Adrenal gland (tissue), 12 donors: ENCODE measurements around the gene COX19. TPM values are rescaled to one million over a fixed set of nuclear protein-coding genes. Genes with fewer than 3 reads are reported as not detected.

Experiments
- microRNA counts, 2 donors: library from miRNA; unstranded; fragments of <30 nt; microRNA quantifications; one replicate each; lab custom pipeline; 2016
- microRNA-seq, 3 donors: library from miRNA; unstranded; fragments of <30 nt; microRNA quantifications; one replicate each; pipeline ENCODE4, GENCODE V29; 2017 to 2020
- polyA plus RNA-seq, 3 donors: library from polyadenylated mRNA; stranded (reverse); fragments of 200-250 nt in 2 of 3; fragments of 350-450 nt in 1 of 3; fragmentation: Illumina TruSeq in 1 of 3; extraction: RNeasy Lipid Tissue Mini Kit (QIAGEN cat#74804) in 1 of 3; gene quantifications; one replicate each; pipeline ENCODE4 v1.2.3, GENCODE V29; 2013 to 2014
- small RNA-seq, 2 donors: library from RNA; depleted of rRNA; stranded (forward); fragments of <200 nt; gene quantifications; one replicate each; pipeline ENCODE3, GENCODE V24; 2016
- total RNA-seq, 9 donors: library from RNA; depleted of rRNA in 4 of 9; stranded (reverse); fragments of >200 nt in 4 of 9; fragments of 120-200 nt in 1 of 9; fragmentation: NEBNext Ultra II Directional in 1 of 9; extraction: Animal tissue kit (Norgen Biotek cat#: 25700) in 1 of 9; gene quantifications; one replicate each; pipeline versions ENCODE4 v1.1.0 to v1.2.4, GENCODE V29; 2013 to 2023
- donor health status: healthy with polysubstance abuse.
- donor health status: Bipolar disorder and iron deficiency.
- donor health status: DM: yes; HTN: yes; CAD: no.
- donor health status: DM: no; HTN: no; CAD: no.
- donor health status: DM: no; HTN: no; CAD: no.
- donor health status: DM: yes; HTN: yes; CAD: no.

The COX19 gene
- total and polyA plus RNA-seq, 12 donors, result 9.1 to 32.4 (median 18.9) TPM

MicroRNA genes within 50 kb of the gene (microRNA counts, 767-probe panel; counts per million panel counts)
- microRNA hsa-miR-339-3p (lab: Ali Mortazavi, UCI), result 0 counts per million in 2 donors
- 0 counts per million in 2 donors for microRNA hsa-miR-339-5p (lab: Ali Mortazavi, UCI)

Small RNAs within 50 kb of the gene (microRNA-seq; reads per million reads assigned to microRNA genes)
- gene MIR339, result 513 to 829 (median 694) reads per million in 3 donors

Small RNAs within 50 kb of the gene (small RNA-seq; reads per million reads assigned to genes)
- 5.2 to 6.3 reads per million in 2 donors for gene MIR339

Other genes starting within 250 kb of the COX19 start
- 10 to 100 TPM in 8 of 9 donors, 1 to 10 TPM in 1; 8.3 to 32.7 (median 21.0) TPM for gene DNAAF5, start 248.8 kb downstream of the COX19 start, total RNA-seq
- 10 to 100 TPM in 1 of 3 donors, 1 to 10 TPM in 2; 7.9 to 11.1 (median 8.8) TPM for gene DNAAF5, start 248.8 kb downstream of the COX19 start, polyA plus RNA-seq
- gene PRKAR1B, start 248.3 kb downstream of the COX19 start, total RNA-seq, result 10 to 100 TPM in 7 of 9 donors, 1 to 10 TPM in 2; 5.2 to 21.5 (median 11.9) TPM
- gene PRKAR1B, start 248.3 kb downstream of the COX19 start, polyA plus RNA-seq, result 10 to 100 TPM in 1 of 3 donors, 1 to 10 TPM in 2; 8.4 to 17.3 (median 8.7) TPM
- gene SUN1, start 143.1 kb downstream of the COX19 start, total RNA-seq, result 100 to 1,000 TPM in 4 of 9 donors, 10 to 100 TPM in 5; 73.3 to 122 (median 95.6) TPM
- gene SUN1, start 143.1 kb downstream of the COX19 start, polyA plus RNA-seq, result 100 to 1,000 TPM in 2 of 3 donors, 10 to 100 TPM in 1; 28.7 to 114 (median 105) TPM
- gene GET4, start 99.0 kb downstream of the COX19 start, total RNA-seq, result 100 to 1,000 TPM in 1 of 9 donors, 10 to 100 TPM in 8; 44.7 to 190 (median 67.6) TPM
- gene GET4, start 99.0 kb downstream of the COX19 start, polyA plus RNA-seq, result 100 to 1,000 TPM in 2 of 3 donors, 10 to 100 TPM in 1; 38.3 to 166 (median 164) TPM
- gene ADAP1, start 20.9 kb downstream of the COX19 start, total RNA-seq, result 10 to 100 TPM in 5 of 9 donors, 1 to 10 TPM in 4; 2.0 to 60.2 (median 11.5) TPM
- gene ADAP1, start 20.9 kb downstream of the COX19 start, polyA plus RNA-seq, result 10 to 100 TPM in 1 of 3 donors, 1 to 10 TPM in 1, under 1 TPM in 1; 0.29 to 40.5 (median 7.1) TPM
- gene CYP2W1, start 7.6 kb upstream of the COX19 start, total RNA-seq, result 10 to 100 TPM in 8 of 9 donors, 1 to 10 TPM in 1; 5.4 to 71.0 (median 41.8) TPM
- 10 to 100 TPM in 2 of 3 donors, under 1 TPM in 1; 0.70 to 63.7 (median 41.0) TPM for gene CYP2W1, start 7.6 kb upstream of the COX19 start, polyA plus RNA-seq
- 10 to 100 TPM in 4 of 9 donors, 1 to 10 TPM in 4, under 1 TPM in 1; 1.00 to 17.3 (median 8.7) TPM for gene GPR146, start 69.0 kb upstream of the COX19 start, total RNA-seq
- 10 to 100 TPM in 1 of 3 donors, 1 to 10 TPM in 1, under 1 TPM in 1; 0.90 to 14.2 (median 7.9) TPM for gene GPR146, start 69.0 kb upstream of the COX19 start, polyA plus RNA-seq
- gene GPER1, start 112.6 kb upstream of the COX19 start, total RNA-seq, result 10 to 100 TPM in 6 of 9 donors, 1 to 10 TPM in 3; 3.5 to 44.1 (median 20.4) TPM
- gene GPER1, start 112.6 kb upstream of the COX19 start, polyA plus RNA-seq, result 10 to 100 TPM in 1 of 3 donors, 1 to 10 TPM in 2; 1.9 to 22.4 (median 9.1) TPM
- 10 to 100 TPM; 11.8 to 38.6 (median 19.6) TPM for gene ZFAND2A, start 184.6 kb upstream of the COX19 start, total RNA-seq
- 10 to 100 TPM; 43.8 to 54.1 (median 49.2) TPM for gene ZFAND2A, start 184.6 kb upstream of the COX19 start, polyA plus RNA-seq